HEK293 (cell line): Measurements from ENCODE around the gene EXD3.

ENCODE experiments used
- CTCF ChIA-PET: fragments of 350-600 bp; formaldehyde crosslinking; extraction: SDS; loops from one replicate; lab custom pipeline; 2021; ENCODE audit warnings: antibody characterized with exemption; lab: Yijun Ruan, JAX
- POLR2A ChIA-PET: fragments of 300-600 bp; formaldehyde crosslinking; extraction: SDS; loops from one replicate; lab custom pipeline; 2020; ENCODE audit warnings: antibody characterized with exemption, inconsistent platforms; lab: Yijun Ruan, JAX
- H3K27ac ChIP-seq: fragments of 200-500 bp; sonication (Bioruptor generic); 2 replicates; pipeline ENCODE4 v1.5.1; 2014; ENCODE audit warnings: low read depth, low read length, control low read depth, inconsistent platforms; ENCODE audit errors: extremely low read depth
- H3K36me3 ChIP-seq, 2 experiments: fragments of 200-500 bp in 1 of 2; sonication (Bioruptor generic) in 1 of 2; 1 replicate in 1 of 2; 2 replicates in 1 of 2; pipeline ENCODE4 v1.5.1; 2014 to 2017; ENCODE audit warnings: inconsistent platforms in 2 of 2, low read length in 2 of 2; ENCODE audit not compliant: control insufficient read depth in 2 of 2, insufficient read depth in 1 of 2
- H3K4me1 ChIP-seq: fragments of 200-500 bp; sonication (Bioruptor generic); 2 replicates; pipeline ENCODE4 v1.5.1; 2014; ENCODE audit warnings: mild to moderate bottlenecking, low read length, inconsistent platforms; ENCODE audit not compliant: control insufficient read depth, insufficient read depth
- H3K4me3 ChIP-seq: 2 replicates; pipeline ENCODE4 v1.5.1; 2011; ENCODE audit warnings: low read depth, mild to moderate bottlenecking, control low read depth, low read length, moderate library complexity
- H3K9me3 ChIP-seq: fragments of 200-500 bp; sonication (Bioruptor generic); 2 replicates; pipeline ENCODE4 v1.5.1; 2014; ENCODE audit warnings: low read depth, low read length, inconsistent platforms; ENCODE audit not compliant: control insufficient read depth, insufficient read depth
- BCL11B ChIP-seq: fragments of 450-650 bp; formaldehyde crosslinking; IDR thresholded peaks from 2 replicates; pipeline ENCODE4 v1.5.1; 2016; ENCODE audit warnings: low read depth, missing biosample characterization, missing genetic modification characterization
- EGR2 ChIP-seq: fragments of 450-650 bp; formaldehyde crosslinking; IDR thresholded peaks from 2 replicates; pipeline ENCODE4 v1.5.1; 2016; ENCODE audit warnings: low read depth, missing biosample characterization, missing genetic modification characterization
- GLIS2 ChIP-seq: fragments of 450-650 bp; formaldehyde crosslinking; IDR thresholded peaks from 2 replicates; pipeline ENCODE4 v1.5.1; 2016; ENCODE audit warnings: missing biosample characterization, missing genetic modification characterization
- KLF1 ChIP-seq: fragments of 450-650 bp; formaldehyde crosslinking; IDR thresholded peaks from 2 replicates; pipeline ENCODE4 v1.5.1; 2016; ENCODE audit warnings: missing biosample characterization, missing genetic modification characterization
- MEIS1 ChIP-seq: sonication (generic); formaldehyde crosslinking; IDR thresholded peaks from 2 replicates; pipeline ENCODE4 v1.8.1; 2022; ENCODE audit warnings: missing genetic modification reagents, mild to moderate bottlenecking, borderline replicate concordance
- MZF1 ChIP-seq: fragments of 450-650 bp; formaldehyde crosslinking; IDR thresholded peaks from 2 replicates; pipeline ENCODE4 v1.5.1; 2017; ENCODE audit warnings: missing biosample characterization, missing genetic modification characterization, borderline replicate concordance
- OVOL3 ChIP-seq: fragments of 450-650 bp; formaldehyde crosslinking; IDR thresholded peaks from 2 replicates; pipeline ENCODE4 v1.5.1; 2016; ENCODE audit warnings: missing biosample characterization, missing genetic modification characterization
- ZBTB20 ChIP-seq: fragments of 450-650 bp; formaldehyde crosslinking; IDR thresholded peaks from 2 replicates; pipeline ENCODE4 v1.5.1; 2016; ENCODE audit warnings: missing biosample characterization, missing genetic modification characterization
- ZBTB8A ChIP-seq: fragments of 450-650 bp; formaldehyde crosslinking; IDR thresholded peaks from 2 replicates; pipeline ENCODE4 v1.5.1; 2016; ENCODE audit warnings: missing biosample characterization, missing genetic modification characterization
- ZNF175 ChIP-seq: fragments of 450-650 bp; formaldehyde crosslinking; IDR thresholded peaks from 2 replicates; pipeline ENCODE4 v1.5.1; 2016; ENCODE audit warnings: missing biosample characterization, missing genetic modification characterization
- ZNF239 ChIP-seq: fragments of 450-650 bp; formaldehyde crosslinking; IDR thresholded peaks from 2 replicates; pipeline ENCODE4 v1.5.1; 2016; ENCODE audit warnings: missing biosample characterization, missing genetic modification characterization
- ZNF248 ChIP-seq: fragments of 450-650 bp; formaldehyde crosslinking; IDR thresholded peaks from 2 replicates; pipeline ENCODE4 v1.5.1; 2017; ENCODE audit warnings: missing biosample characterization, missing genetic modification characterization
- ZNF473 ChIP-seq: fragments of 450-650 bp; formaldehyde crosslinking; IDR thresholded peaks from 2 replicates; pipeline ENCODE4 v1.5.1; 2017; ENCODE audit warnings: missing biosample characterization, missing genetic modification characterization
- ZNF518A ChIP-seq: fragments of 450-650 bp; formaldehyde crosslinking; conservative IDR thresholded peaks from 2 replicates; pipeline ENCODE4 v1.5.1; 2016; ENCODE audit warnings: low read depth, missing biosample characterization, missing genetic modification characterization
- ZNF548 ChIP-seq: fragments of 450-650 bp; formaldehyde crosslinking; IDR thresholded peaks from 2 replicates; pipeline ENCODE4 v1.5.1; 2016; ENCODE audit warnings: missing biosample characterization, missing genetic modification characterization
- ZNF623 ChIP-seq: fragments of 450-650 bp; formaldehyde crosslinking; IDR thresholded peaks from 2 replicates; pipeline ENCODE4 v1.5.1; 2016; ENCODE audit warnings: missing biosample characterization, missing genetic modification characterization
- ZNF792 ChIP-seq: fragments of 450-650 bp; formaldehyde crosslinking; IDR thresholded peaks from 2 replicates; pipeline ENCODE4 v1.5.1; 2016; ENCODE audit warnings: missing biosample characterization, missing genetic modification characterization
- TF ChIP-seq, protein P1 (sequence below): fragments of 450-650 bp; formaldehyde crosslinking; IDR thresholded peaks from 2 replicates; pipeline ENCODE4 v1.5.1; 2016; ENCODE audit warnings: missing biosample characterization, missing genetic modification characterization
- TF ChIP-seq, protein P2 (sequence below): fragments of 450-650 bp; formaldehyde crosslinking; IDR thresholded peaks from 2 replicates; pipeline ENCODE4 v1.5.1; 2016; ENCODE audit warnings: missing biosample characterization, missing genetic modification characterization
- TF ChIP-seq, protein P3 (sequence below): IDR thresholded peaks from 2 replicates; pipeline ENCODE4 v1.6.1; 2011; ENCODE audit warnings: mild to moderate bottlenecking, low read depth, low read length, borderline replicate concordance

Gene EXD3

GRCh38 chr9:137428841-137429545, 6.0 kb upstream of the EXD3 start (continued):
- TF ChIP-seq ZNF518A (tag by site-specific recombination) (no peak), ZNF248 (tag by site-specific recombination) (no peak), EGR2 (no peak)
- TF ChIP-seq, protein P1, sequence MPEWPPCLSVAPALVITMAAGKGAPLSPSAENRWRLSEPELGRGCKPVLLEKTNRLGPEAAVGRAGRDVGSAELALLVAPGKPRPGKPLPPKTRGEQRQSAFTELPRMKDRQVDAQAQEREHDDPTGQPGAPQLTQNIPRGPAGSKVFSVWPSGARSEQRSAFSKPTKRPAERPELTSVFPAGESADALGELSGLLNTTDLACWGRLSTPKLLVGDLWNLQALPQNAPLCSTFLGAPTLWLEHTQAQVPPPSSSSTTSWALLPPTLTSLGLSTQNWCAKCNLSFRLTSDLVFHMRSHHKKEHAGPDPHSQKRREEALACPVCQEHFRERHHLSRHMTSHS (tag by site-specific recombination) = no peak

DNA sequence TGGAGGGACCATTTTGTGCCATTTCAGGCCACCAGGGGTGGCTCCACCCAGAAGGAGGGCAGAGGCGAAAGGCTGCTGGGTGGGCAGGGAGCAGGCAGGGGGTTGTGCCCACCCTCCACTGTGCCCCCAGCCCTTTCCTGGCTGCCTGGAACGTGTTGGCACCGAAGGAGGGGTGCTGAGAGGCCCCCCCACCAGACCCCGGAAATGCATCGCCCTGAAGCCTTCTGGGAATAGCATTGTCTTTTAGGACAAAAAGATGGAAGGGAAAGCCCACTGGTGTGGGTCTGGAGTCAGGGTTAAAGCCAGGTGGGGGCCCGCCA, 5.3 kb upstream of the EXD3 start:
- CTCF ChIA-PET = interaction anchor here (3.4 kb wide), 1 partner anchor 16 kb away, joined by 19 read pairs; no protein-coding TSS in a partner anchor
- Histone ChIP-seq H3K36me3 (no peaks in the 10 kb centered on the region; a peak in 1 of 3 replicates), H3K9me3 (no peaks in the 10 kb centered on the region), H3K4me3 (no peak overlapping the region), H3K4me1 (no peaks in the 10 kb centered on the region), H3K27ac (no peak overlapping the region)
- no peak for TF ChIP-seq ZNF239 (tag by site-specific recombination)
- TF ChIP-seq, protein P2, sequence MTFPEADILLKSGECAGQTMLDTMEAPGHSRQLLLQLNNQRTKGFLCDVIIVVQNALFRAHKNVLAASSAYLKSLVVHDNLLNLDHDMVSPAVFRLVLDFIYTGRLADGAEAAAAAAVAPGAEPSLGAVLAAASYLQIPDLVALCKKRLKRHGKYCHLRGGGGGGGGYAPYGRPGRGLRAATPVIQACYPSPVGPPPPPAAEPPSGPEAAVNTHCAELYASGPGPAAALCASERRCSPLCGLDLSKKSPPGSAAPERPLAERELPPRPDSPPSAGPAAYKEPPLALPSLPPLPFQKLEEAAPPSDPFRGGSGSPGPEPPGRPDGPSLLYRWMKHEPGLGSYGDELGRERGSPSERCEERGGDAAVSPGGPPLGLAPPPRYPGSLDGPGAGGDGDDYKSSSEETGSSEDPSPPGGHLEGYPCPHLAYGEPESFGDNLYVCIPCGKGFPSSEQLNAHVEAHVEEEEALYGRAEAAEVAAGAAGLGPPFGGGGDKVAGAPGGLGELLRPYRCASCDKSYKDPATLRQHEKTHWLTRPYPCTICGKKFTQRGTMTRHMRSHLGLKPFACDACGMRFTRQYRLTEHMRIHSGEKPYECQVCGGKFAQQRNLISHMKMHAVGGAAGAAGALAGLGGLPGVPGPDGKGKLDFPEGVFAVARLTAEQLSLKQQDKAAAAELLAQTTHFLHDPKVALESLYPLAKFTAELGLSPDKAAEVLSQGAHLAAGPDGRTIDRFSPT (tag by site-specific recombination) = peak; percentile 63; the same call in 1 of the 2 replicates
- TF ChIP-seq ZNF623 (tag by site-specific recombination) = no peak
- POLR2A ChIA-PET = interaction anchor here (0.6 to 0.8 kb wide), 2 partner anchors 13 to 117 kb away, joined by 3 read pairs; partner anchors contain the start of gene ENTPD8

DNA sequence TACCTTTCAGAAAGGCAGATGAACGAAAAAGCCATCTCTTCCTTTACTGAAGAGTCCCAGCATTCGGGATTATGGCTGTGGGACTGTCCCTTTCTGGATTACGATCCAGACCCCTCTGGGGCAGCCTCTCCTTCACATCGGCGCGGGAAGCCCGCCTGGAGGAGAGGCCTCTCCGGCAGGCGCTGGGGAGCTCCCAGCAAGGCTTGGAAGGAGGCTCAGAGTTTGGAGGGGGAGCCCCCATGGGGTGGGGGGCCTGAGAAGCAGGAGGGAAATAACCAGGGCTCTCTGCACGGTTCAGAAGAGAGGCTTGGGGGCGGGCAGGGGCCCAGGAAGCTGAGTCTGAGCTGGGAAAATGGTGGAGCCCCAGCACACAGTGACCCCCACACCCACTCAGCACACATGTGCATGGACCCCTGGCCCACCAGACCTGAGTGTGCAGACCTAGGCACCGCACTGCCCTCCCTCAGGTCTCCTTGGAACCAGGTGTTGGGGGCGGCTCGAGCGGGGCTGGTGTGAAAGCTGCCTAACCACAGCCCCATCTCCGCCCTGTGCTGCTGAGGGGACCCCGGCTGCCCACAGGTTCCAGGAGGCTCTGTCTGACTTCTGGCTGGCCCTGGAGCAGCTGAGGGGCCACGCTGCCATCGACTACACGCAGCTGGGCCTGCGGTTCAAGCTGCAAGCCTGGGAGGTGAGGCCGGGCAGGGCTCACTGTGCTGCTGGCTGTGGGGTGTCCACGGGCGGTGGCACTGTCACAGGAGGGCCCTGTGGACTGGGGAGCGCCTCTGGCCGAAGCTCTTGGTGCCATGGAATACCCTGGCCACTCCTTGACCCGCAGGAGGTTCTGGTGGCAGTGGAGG, 4.7 kb upstream of the EXD3 start:
- CTCF ChIA-PET = interaction anchor here (0.6 to 3.4 kb wide), 3 partner anchors 17 to 125 kb away, joined by 3 to 19 read pairs (median 3); no protein-coding TSS in a partner anchor
- POLR2A ChIA-PET = interaction anchor here (0.5 to 0.9 kb wide), 3 partner anchors 14 to 32 kb away, joined by 3 to 4 read pairs (median 4); partner anchors contain the start of genes ENTPD8 and NSMF
- Histone ChIP-seq H3K36me3 (no peaks in the 10 kb centered on the region; a peak in 1 of 3 replicates), H3K9me3 (no peaks in the 10 kb centered on the region), H3K4me1 (no peaks in the 10 kb centered on the region), H3K27ac (no peak overlapping the region), H3K4me3 (no peak overlapping the region)
- TF ChIP-seq ZNF548 (tag by site-specific recombination) = no peak
- no peak for TF ChIP-seq BCL11B
- no peak for TF ChIP-seq ZBTB20
- 0 out of 2 replicates have a peak, but pooled peaks have one; percentile 17 for TF ChIP-seq KLF1
- no peak for TF ChIP-seq MZF1 (tag by site-specific recombination)
- 0 out of 2 replicates have a peak, but pooled peaks have one; percentile 15 for TF ChIP-seq GLIS2 (tag by site-specific recombination)
- TF ChIP-seq OVOL3 (tag by site-specific recombination) = no peak
- no peak for TF ChIP-seq ZNF473 (tag by site-specific recombination)
- no peak for TF ChIP-seq ZNF792 (tag by site-specific recombination)
- TF ChIP-seq ZBTB8A (tag by site-specific recombination) = no peak
- TF ChIP-seq ZNF175 (tag by site-specific recombination) = no peak
- TF ChIP-seq, protein P3, sequence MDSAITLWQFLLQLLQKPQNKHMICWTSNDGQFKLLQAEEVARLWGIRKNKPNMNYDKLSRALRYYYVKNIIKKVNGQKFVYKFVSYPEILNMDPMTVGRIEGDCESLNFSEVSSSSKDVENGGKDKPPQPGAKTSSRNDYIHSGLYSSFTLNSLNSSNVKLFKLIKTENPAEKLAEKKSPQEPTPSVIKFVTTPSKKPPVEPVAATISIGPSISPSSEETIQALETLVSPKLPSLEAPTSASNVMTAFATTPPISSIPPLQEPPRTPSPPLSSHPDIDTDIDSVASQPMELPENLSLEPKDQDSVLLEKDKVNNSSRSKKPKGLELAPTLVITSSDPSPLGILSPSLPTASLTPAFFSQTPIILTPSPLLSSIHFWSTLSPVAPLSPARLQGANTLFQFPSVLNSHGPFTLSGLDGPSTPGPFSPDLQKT = no peak
- TF ChIP-seq MEIS1 (CRISPR knock-in tag) = no peak
